ENCODE data around the gene TMEM271. TPM values are rescaled to one million over a fixed set of nuclear protein-coding genes. Genes with fewer than 3 reads are reported as not detected.

Gene TMEM271
- total RNA-seq, 1 donor from 2014 or later: not detected

GRCh38 chr4:526189-526909 lies 49.7 kb downstream of the TMEM271 start:
- peaks cover 28% of the 10 kb centered on the region for H3K36me3 Mint-ChIP-seq
- TF ChIP-seq EZH2phosphoT487 (IDR thresholded peaks at IDR 0.05) (no peak), EZH2 (IDR thresholded peaks at IDR 0.05) (no peak)
- TF ChIP-seq, protein P1, sequence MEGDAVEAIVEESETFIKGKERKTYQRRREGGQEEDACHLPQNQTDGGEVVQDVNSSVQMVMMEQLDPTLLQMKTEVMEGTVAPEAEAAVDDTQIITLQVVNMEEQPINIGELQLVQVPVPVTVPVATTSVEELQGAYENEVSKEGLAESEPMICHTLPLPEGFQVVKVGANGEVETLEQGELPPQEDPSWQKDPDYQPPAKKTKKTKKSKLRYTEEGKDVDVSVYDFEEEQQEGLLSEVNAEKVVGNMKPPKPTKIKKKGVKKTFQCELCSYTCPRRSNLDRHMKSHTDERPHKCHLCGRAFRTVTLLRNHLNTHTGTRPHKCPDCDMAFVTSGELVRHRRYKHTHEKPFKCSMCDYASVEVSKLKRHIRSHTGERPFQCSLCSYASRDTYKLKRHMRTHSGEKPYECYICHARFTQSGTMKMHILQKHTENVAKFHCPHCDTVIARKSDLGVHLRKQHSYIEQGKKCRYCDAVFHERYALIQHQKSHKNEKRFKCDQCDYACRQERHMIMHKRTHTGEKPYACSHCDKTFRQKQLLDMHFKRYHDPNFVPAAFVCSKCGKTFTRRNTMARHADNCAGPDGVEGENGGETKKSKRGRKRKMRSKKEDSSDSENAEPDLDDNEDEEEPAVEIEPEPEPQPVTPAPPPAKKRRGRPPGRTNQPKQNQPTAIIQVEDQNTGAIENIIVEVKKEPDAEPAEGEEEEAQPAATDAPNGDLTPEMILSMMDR (IDR thresholded peaks at IDR 0.05): no peak

DNA sequence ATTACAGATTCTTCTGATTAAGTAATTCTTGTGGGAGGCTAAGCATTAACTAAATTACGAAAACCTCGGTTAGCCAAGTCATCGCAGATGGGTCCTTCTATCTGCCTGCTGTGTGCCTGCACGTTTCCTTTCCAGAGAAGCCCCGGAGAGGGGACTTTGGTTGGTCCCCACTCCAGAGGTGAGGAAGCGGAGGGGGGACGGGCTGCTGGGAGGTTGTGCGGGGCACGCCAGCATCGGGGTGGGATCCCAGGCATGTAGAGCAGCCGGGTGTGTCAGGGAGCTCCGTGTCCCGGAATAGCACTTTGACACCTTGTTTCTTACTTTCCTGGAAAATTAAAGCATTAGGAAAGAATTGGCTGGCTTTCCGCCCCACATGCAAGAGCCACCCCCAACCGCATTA lies 50.4 kb downstream of the TMEM271 start:
- peaks cover 28% of the 10 kb centered on the region for H3K36me3 Mint-ChIP-seq
- H3K36me3 ChIP-seq: no peaks in the 10 kb centered on the region

More at GRCh38 chr4:526189-526909, 49.7 kb downstream of the TMEM271 start:
- H3K27me3 ChIP-seq: no peaks in the 10 kb centered on the region
- H3K27ac ChIP-seq: no peak overlapping the region
- no peak overlapping the region for H2AFZ ChIP-seq (replicated peaks)
- Mint-ChIP-seq H3K27ac (no peak overlapping the region), H3K9me3 (no peaks in the 10 kb centered on the region), H3K4me3 (no peak overlapping the region), H3K4me1 (no peaks in the 10 kb centered on the region), H3K27me3 (ENCODE audit: insufficient read depth, low read depth) (no peaks in the 10 kb centered on the region)
- H3K4me2 ChIP-seq: no peak overlapping the region
- no peak for DNase-seq (ENCODE audit: low spot score)
- H4K20me1 ChIP-seq (ENCODE audit: low read depth): no peaks in the 10 kb centered on the region
- H3K4me3 ChIP-seq: no peak overlapping the region
- no peaks in the 10 kb centered on the region for H3K79me2 ChIP-seq (ENCODE audit: low read depth)
- no peaks in the 10 kb centered on the region for H3K9me3 ChIP-seq (ENCODE audit: low read depth)
- no peaks in the 10 kb centered on the region for H3K4me1 ChIP-seq
- H3F3A ChIP-seq (ENCODE audit: low read depth): no peaks in the 10 kb centered on the region
- H3K36me3 ChIP-seq: no peaks in the 10 kb centered on the region
- H3K9ac ChIP-seq: no peak overlapping the region

DNA sequence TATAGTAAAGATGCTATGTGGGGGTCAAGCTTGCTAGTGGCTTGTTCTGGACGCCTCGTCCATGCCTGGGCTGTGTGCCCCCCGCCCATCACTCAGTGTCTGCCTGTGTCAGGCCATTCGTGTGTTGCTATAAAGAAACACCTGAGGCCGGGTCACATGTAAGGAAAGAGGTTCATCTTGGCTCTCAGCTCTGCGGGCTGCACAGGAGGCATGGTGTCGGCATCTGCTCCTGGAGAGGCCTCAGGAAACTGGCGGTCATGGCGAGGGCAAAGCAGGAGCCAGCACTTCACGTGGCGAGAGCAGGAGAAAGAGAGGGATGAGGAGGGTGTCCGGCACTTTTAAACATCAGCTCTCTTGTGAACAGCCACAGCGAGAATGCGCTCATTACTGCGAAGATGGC lies 51.9 kb downstream of the TMEM271 start:
- H3K9ac ChIP-seq: no peak overlapping the region
- H3K4me1 ChIP-seq: no peaks in the 10 kb centered on the region
- Mint-ChIP-seq H3K27me3 (ENCODE audit: insufficient read depth, low read depth) (peaks cover 3% of the 10 kb centered on the region), H3K27ac (no peak overlapping the region), H3K4me1 (no peaks in the 10 kb centered on the region), H3K36me3 (peaks cover 22% of the 10 kb centered on the region), H3K4me3 (no peak overlapping the region), H3K9me3 (no peaks in the 10 kb centered on the region)
- TF ChIP-seq EZH2phosphoT487 (IDR thresholded peaks at IDR 0.05) (no peak), EZH2 (IDR thresholded peaks at IDR 0.05) (no peak)
- TF ChIP-seq, protein P1 (IDR thresholded peaks at IDR 0.05): no peak
- no peaks in the 10 kb centered on the region for H3K36me3 ChIP-seq
- no peak overlapping the region for H3K27ac ChIP-seq
- H4K20me1 ChIP-seq (ENCODE audit: low read depth): no peaks in the 10 kb centered on the region
- H3F3A ChIP-seq (ENCODE audit: low read depth): no peaks in the 10 kb centered on the region
- no peaks in the 10 kb centered on the region for H3K27me3 ChIP-seq
- no peak for DNase-seq (ENCODE audit: low spot score)
- no peak overlapping the region for H3K4me3 ChIP-seq
- no peaks in the 10 kb centered on the region for H3K79me2 ChIP-seq (ENCODE audit: low read depth)
- H3K4me2 ChIP-seq: no peak overlapping the region
- no peaks in the 10 kb centered on the region for H3K9me3 ChIP-seq (ENCODE audit: low read depth)
- H2AFZ ChIP-seq (replicated peaks): no peak overlapping the region

More for the DNA sequence above, 50.4 kb downstream of the TMEM271 start:
- Histone ChIP-seq H3K4me3 (no peak overlapping the region), H3K79me2 (ENCODE audit: low read depth) (no peaks in the 10 kb centered on the region), H3K9ac (no peak overlapping the region), H3K4me2 (no peak overlapping the region), H3K27me3 (no peaks in the 10 kb centered on the region), H3K9me3 (ENCODE audit: low read depth) (no peaks in the 10 kb centered on the region), H2AFZ (replicated peaks) (no peak overlapping the region), H3K4me1 (no peaks in the 10 kb centered on the region), H3F3A (ENCODE audit: low read depth) (no peaks in the 10 kb centered on the region), H4K20me1 (ENCODE audit: low read depth) (no peaks in the 10 kb centered on the region), H3K27ac (no peak overlapping the region)
- Mint-ChIP-seq H3K4me3 (no peak overlapping the region), H3K27ac (no peak overlapping the region), H3K9me3 (no peaks in the 10 kb centered on the region), H3K4me1 (no peaks in the 10 kb centered on the region), H3K27me3 (ENCODE audit: insufficient read depth, low read depth) (peaks cover under 1% of the 10 kb centered on the region)
- TF ChIP-seq, protein P1 (IDR thresholded peaks at IDR 0.05): no peak
- TF ChIP-seq EZH2 (IDR thresholded peaks at IDR 0.05) (no peak), EZH2phosphoT487 (IDR thresholded peaks at IDR 0.05) (no peak)
- DNase-seq (ENCODE audit: low spot score): no peak

Other genes starting within 250 kb of the TMEM271 start
- gene ZNF141, start 238.5 kb downstream of the TMEM271 start, total RNA-seq (ENCODE audit: low replicate concordance): 43.2 and 60.5 TPM in 2 replicates
- gene ZNF721, start 77.1 kb downstream of the TMEM271 start, total RNA-seq (ENCODE audit: low replicate concordance): 36.5 and 59.2 TPM in 2 replicates
- 33.4 and 45.1 TPM in 2 replicates for gene PIGG, start 77.1 kb downstream of the TMEM271 start, total RNA-seq (ENCODE audit: low replicate concordance)
- 4.3 and 19.5 TPM in 2 replicates for gene PDE6B, start 49.3 kb upstream of the TMEM271 start, total RNA-seq (ENCODE audit: low replicate concordance)
- gene ATP5ME, start 98.0 kb upstream of the TMEM271 start, total RNA-seq (ENCODE audit: low replicate concordance): 95.1 and 114 TPM in 2 replicates
- 0.21 and 10.0 TPM in 2 replicates for gene MYL5, start 98.2 kb upstream of the TMEM271 start, total RNA-seq (ENCODE audit: low replicate concordance)
- 1.9 and 3.4 TPM in 2 replicates for gene SLC49A3, start 112.9 kb upstream of the TMEM271 start, total RNA-seq (ENCODE audit: low replicate concordance)
- gene PCGF3, start 129.5 kb upstream of the TMEM271 start, total RNA-seq (ENCODE audit: low replicate concordance): 44.7 and 59.1 TPM in 2 replicates
- not detected in 2 replicates for gene CPLX1, start 249.8 kb upstream of the TMEM271 start, total RNA-seq (ENCODE audit: low replicate concordance)

Measured in neural progenitor cell (in vitro differentiated cells).